SJSA1 (cell line): ENCODE measurements around the gene CREB3. TPM values are rescaled to one million over a fixed set of nuclear protein-coding genes. Genes with fewer than 3 reads are reported as not detected.

Experiments used
- DNase-seq, 2 experiments: peaks; one replicate each; pipeline ENCODE4 v3.0.0-alpha.2; 2015 to 2020; ENCODE audit warnings: low spot score in 2 of 2, low read depth in 1 of 2
- H3K27ac ChIP-seq: fragments of 250-450 bp; sonication (Bioruptor Pico); 2 replicates; pipeline ENCODE4 v1.5.1; 2020; ENCODE audit warnings: mild to moderate bottlenecking, moderate library complexity
- H3K27me3 ChIP-seq: fragments of 250-450 bp; sonication (Bioruptor Pico); replicated peaks from 2 replicates; pipeline ENCODE4 v1.5.1; 2020; ENCODE audit warnings: mild to moderate bottlenecking, moderate library complexity
- H3K36me3 ChIP-seq: fragments of 250-450 bp; sonication (Bioruptor Pico); 2 replicates; pipeline ENCODE4 v1.5.1; 2020; ENCODE audit warnings: mild to moderate bottlenecking
- H3K4me1 ChIP-seq: fragments of 250-450 bp; sonication (Bioruptor Pico); replicated peaks from 2 replicates; pipeline ENCODE4 v1.6.1; 2021; ENCODE audit warnings: mild to moderate bottlenecking
- H3K4me3 ChIP-seq: fragments of 250-450 bp; sonication (Bioruptor Pico); 2 replicates; pipeline ENCODE4 v1.5.1; 2020; ENCODE audit warnings: mild to moderate bottlenecking
- H3K9me3 ChIP-seq: fragments of 250-450 bp; sonication (Bioruptor Pico); replicated peaks from 2 replicates; pipeline ENCODE4 v1.5.1; 2020; ENCODE audit warnings: mild to moderate bottlenecking
- total RNA-seq: library from RNA; depleted of rRNA; stranded (reverse); fragments of >200 nt; shearing (Covaris generic); gene quantifications from 2 replicates; pipeline ENCODE4 v1.2.3, GENCODE V29; 2014

Gene CREB3
- total RNA-seq, 1 experiment from 2014 or later, result 39.2 TPM

- peak overlapping the region; percentile 77; the same call in 1 of the 2 replicates for H3K27ac ChIP-seq
- H3K27me3 ChIP-seq, result no peaks in the 10 kb centered on the region
- H3K36me3 ChIP-seq, result peaks cover 37% of the 10 kb centered on the region
- H3K4me1 ChIP-seq, result peaks cover 35% of the 10 kb centered on the region
- no peaks in the 10 kb centered on the region for H3K9me3 ChIP-seq
- DNase-seq, result no peak
- H3K4me3 ChIP-seq, result peak overlapping the region; percentile 60
These were observed 41.2 kb upstream of the CREB3 start for GRCh38 chr9:35691334-35691650.

- no peak overlapping the region for H3K4me3 ChIP-seq
- peaks cover 39% of the 10 kb centered on the region for H3K36me3 ChIP-seq
- no peak overlapping the region for H3K27ac ChIP-seq
- peaks cover 32% of the 10 kb centered on the region for H3K4me1 ChIP-seq
- DNase-seq, result no peak
- H3K9me3 ChIP-seq, result no peaks in the 10 kb centered on the region
- no peaks in the 10 kb centered on the region for H3K27me3 ChIP-seq
These were observed 40.6 kb upstream of the CREB3 start for GRCh38 chr9:35691757-35692301.

GRCh38 chr9:35695943-35696401 lies 36.5 kb upstream of the CREB3 start:
- Histone ChIP-seq H3K4me3 (no peak overlapping the region), H3K36me3 (peaks cover 44% of the 10 kb centered on the region), H3K9me3 (no peaks in the 10 kb centered on the region), H3K4me1 (peaks cover 16% of the 10 kb centered on the region), H3K27ac (no peak overlapping the region), H3K27me3 (no peaks in the 10 kb centered on the region)
- DNase-seq, result no peak

- peak in 1 of 2 experiments; percentile 26 for DNase-seq
- peaks cover 48% of the 10 kb centered on the region for H3K36me3 ChIP-seq
- H3K27ac ChIP-seq, result no peak overlapping the region
- H3K27me3 ChIP-seq, result no peaks in the 10 kb centered on the region
- H3K4me1 ChIP-seq, result peaks cover 10% of the 10 kb centered on the region
- no peaks in the 10 kb centered on the region for H3K9me3 ChIP-seq
- H3K4me3 ChIP-seq, result no peak overlapping the region
These were observed 35.8 kb upstream of the CREB3 start for GRCh38 chr9:35696520-35697215.

- Histone ChIP-seq H3K36me3 (peaks cover 56% of the 10 kb centered on the region), H3K9me3 (no peaks in the 10 kb centered on the region), H3K4me3 (no peak overlapping the region), H3K4me1 (peaks cover 10% of the 10 kb centered on the region), H3K27me3 (no peaks in the 10 kb centered on the region), H3K27ac (no peak overlapping the region)
- no peak for DNase-seq
These were observed 35.0 kb upstream of the CREB3 start for GRCh38 chr9:35697486-35697885.

GRCh38 chr9:35698231-35698630 lies 34.2 kb upstream of the CREB3 start:
- Histone ChIP-seq H3K36me3 (peaks cover 63% of the 10 kb centered on the region), H3K4me1 (peaks cover 10% of the 10 kb centered on the region), H3K9me3 (no peaks in the 10 kb centered on the region), H3K27ac (no peak overlapping the region), H3K27me3 (no peaks in the 10 kb centered on the region), H3K4me3 (no peak overlapping the region)
- DNase-seq, result no peak

- Histone ChIP-seq H3K4me1 (peaks cover 7% of the 10 kb centered on the region), H3K36me3 (peaks cover 81% of the 10 kb centered on the region), H3K9me3 (no peaks in the 10 kb centered on the region), H3K27me3 (no peaks in the 10 kb centered on the region), H3K27ac (no peak overlapping the region), H3K4me3 (no peak overlapping the region)
- DNase-seq, result no peak
These were observed 32.4 kb upstream of the CREB3 start for GRCh38 chr9:35700031-35700430.

GRCh38 chr9:35700942-35701341 lies 31.5 kb upstream of the CREB3 start:
- Histone ChIP-seq H3K36me3 (peaks cover 84% of the 10 kb centered on the region), H3K9me3 (no peaks in the 10 kb centered on the region), H3K27me3 (no peaks in the 10 kb centered on the region), H3K4me1 (peaks cover under 1% of the 10 kb centered on the region), H3K27ac (no peak overlapping the region), H3K4me3 (no peak overlapping the region)
- DNase-seq, result no peak

GRCh38 chr9:35702696-35703095 lies 29.8 kb upstream of the CREB3 start:
- Histone ChIP-seq H3K4me1 (no peaks in the 10 kb centered on the region), H3K36me3 (peaks cover 88% of the 10 kb centered on the region)
- DNase-seq, result no peak

GRCh38 chr9:35703906-35704672 lies 28.4 kb upstream of the CREB3 start:
- Histone ChIP-seq H3K36me3 (peaks cover 94% of the 10 kb centered on the region), H3K4me3 (no peak overlapping the region), H3K9me3 (no peaks in the 10 kb centered on the region), H3K27ac (no peak overlapping the region), H3K27me3 (no peaks in the 10 kb centered on the region), H3K4me1 (no peaks in the 10 kb centered on the region)
- DNase-seq, result no peak

More at GRCh38 chr9:35702696-35703095, 29.8 kb upstream of the CREB3 start:
- Histone ChIP-seq H3K9me3 (no peaks in the 10 kb centered on the region), H3K4me3 (no peak overlapping the region), H3K27ac (no peak overlapping the region), H3K27me3 (no peaks in the 10 kb centered on the region)

GRCh38 chr9:35705372-35705771 lies 27.1 kb upstream of the CREB3 start:
- H3K36me3 ChIP-seq, result peaks cover 87% of the 10 kb centered on the region
- H3K27me3 ChIP-seq, result no peaks in the 10 kb centered on the region
- no peak overlapping the region for H3K27ac ChIP-seq
- H3K9me3 ChIP-seq, result no peaks in the 10 kb centered on the region
- H3K4me3 ChIP-seq, result no peak overlapping the region
- no peak for DNase-seq
- H3K4me1 ChIP-seq, result no peaks in the 10 kb centered on the region

GRCh38 chr9:35705836-35706430 lies 26.5 kb upstream of the CREB3 start:
- H3K36me3 ChIP-seq, result peaks cover 87% of the 10 kb centered on the region
- no peak for DNase-seq
- H3K27ac ChIP-seq, result no peak overlapping the region
- H3K4me3 ChIP-seq, result no peak overlapping the region
- no peaks in the 10 kb centered on the region for H3K9me3 ChIP-seq
- H3K27me3 ChIP-seq, result no peaks in the 10 kb centered on the region
- no peaks in the 10 kb centered on the region for H3K4me1 ChIP-seq

- no peak for DNase-seq
- peaks cover 85% of the 10 kb centered on the region for H3K36me3 ChIP-seq
- no peaks in the 10 kb centered on the region for H3K9me3 ChIP-seq
- no peak overlapping the region for H3K27ac ChIP-seq
- no peaks in the 10 kb centered on the region for H3K27me3 ChIP-seq
- H3K4me3 ChIP-seq, result no peak overlapping the region
- no peaks in the 10 kb centered on the region for H3K4me1 ChIP-seq
These were observed 25.5 kb upstream of the CREB3 start for GRCh38 chr9:35706951-35707350.

- H3K36me3 ChIP-seq, result peaks cover 79% of the 10 kb centered on the region
- H3K4me3 ChIP-seq, result no peak overlapping the region
- DNase-seq, result no peak
- H3K4me1 ChIP-seq, result no peaks in the 10 kb centered on the region
- H3K9me3 ChIP-seq, result no peaks in the 10 kb centered on the region
- H3K27ac ChIP-seq, result no peak overlapping the region
- H3K27me3 ChIP-seq, result no peaks in the 10 kb centered on the region
These were observed 24.3 kb upstream of the CREB3 start for GRCh38 chr9:35708146-35708545.
